Iris pigment epithelial cell (primary cell): ENCODE data around the gene TMEM240.
"Not testable (repeated sequence)": the region's sequence is repeated elsewhere in the genome, so short reads cannot be mapped to it uniquely, and the experiment has no call there.

Experiments used
- DNase-seq: peaks from one replicate; pipeline ENCODE4 v3.0.0-alpha.2; 2011; ENCODE audit warnings: low read depth

The TMEM240 gene

GRCh38 chr1:1495461-1495975, 44.9 kb downstream of the TMEM240 start:
- not testable (repeated sequence) for DNase-seq

GRCh38 chr1:1494311-1494710, 46.1 kb downstream of the TMEM240 start:
- DNase-seq: not testable (repeated sequence)

GRCh38 chr1:1491601-1492000, 48.8 kb downstream of the TMEM240 start:
- no peak for DNase-seq

- DNase-seq: no peak
Observed at GRCh38 chr1:1490633-1491230, 49.7 kb downstream of the TMEM240 start.

- DNase-seq: no peak
Observed at GRCh38 chr1:1489861-1490260, 50.6 kb downstream of the TMEM240 start.

GRCh38 chr1:1489231-1489630, 51.2 kb downstream of the TMEM240 start:
- DNase-seq: no peak

- DNase-seq: no peak
Observed at GRCh38 chr1:1487701-1488100, 52.7 kb downstream of the TMEM240 start.

- DNase-seq: not testable (repeated sequence)
Observed at GRCh38 chr1:1485755-1486317, 54.6 kb downstream of the TMEM240 start.

GRCh38 chr1:1484976-1485750, 55.3 kb downstream of the TMEM240 start:
- DNase-seq: not testable (repeated sequence)
